ENCODE results near the gene FOXC1.

The FOXC1 gene

GRCh38 chr6:1591926-1592325, 17.8 kb upstream of the FOXC1 start:
- Histone ChIP-seq H3K27ac (no peak overlapping the region), H3K4me3 (IDR thresholded peaks at IDR 0.05; ENCODE audit: insufficient read depth, low read depth, low read length) (no peak overlapping the region), H3K4me2 (no peak overlapping the region), H4K20me1 (ENCODE audit: insufficient read depth) (no peaks in the 10 kb centered on the region), H3K4me1 (ENCODE audit: low read depth, poor library complexity, severe bottlenecking) (no peaks in the 10 kb centered on the region), H2AFZ (ENCODE audit: low read depth) (no peak overlapping the region), H3K79me2 (ENCODE audit: insufficient read depth, low read depth) (no peaks in the 10 kb centered on the region), H3K27me3 (ENCODE audit: insufficient read depth, low read depth) (no peaks in the 10 kb centered on the region), H3K36me3 (ENCODE audit: insufficient read depth) (no peaks in the 10 kb centered on the region), H3K9ac (no peak overlapping the region)
- TF ChIP-seq CTCF (conservative IDR thresholded peaks at IDR 0.05; ENCODE audit: low read depth, low read length), result no peak

DNA sequence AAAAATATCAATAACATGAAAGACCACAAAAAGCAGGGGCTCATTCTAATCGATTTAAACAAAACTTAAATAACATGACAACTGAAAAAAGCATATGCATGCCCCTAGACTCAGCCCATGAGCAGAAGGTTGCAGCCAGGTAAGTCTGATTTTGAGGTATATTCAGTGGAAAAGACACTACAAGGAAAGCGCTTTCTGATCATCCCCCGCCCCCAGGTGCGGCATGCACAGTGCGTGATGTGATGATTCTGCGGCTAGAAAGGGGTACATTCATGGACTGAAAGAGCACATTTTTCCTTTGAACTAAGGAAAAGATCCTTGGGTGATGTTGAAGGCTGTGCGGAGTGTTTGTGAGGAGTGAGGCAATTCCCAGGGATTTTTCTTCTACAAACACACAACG, 16.9 kb upstream of the FOXC1 start:
- Histone ChIP-seq H3K27me3 (ENCODE audit: insufficient read depth, low read depth) (no peaks in the 10 kb centered on the region), H3K4me2 (no peak overlapping the region), H4K20me1 (ENCODE audit: insufficient read depth) (no peaks in the 10 kb centered on the region), H3K27ac (no peak overlapping the region), H2AFZ (ENCODE audit: low read depth) (no peak overlapping the region), H3K79me2 (ENCODE audit: insufficient read depth, low read depth) (no peaks in the 10 kb centered on the region), H3K4me1 (ENCODE audit: low read depth, poor library complexity, severe bottlenecking) (no peaks in the 10 kb centered on the region), H3K36me3 (ENCODE audit: insufficient read depth) (no peaks in the 10 kb centered on the region), H3K9ac (no peak overlapping the region), H3K4me3 (IDR thresholded peaks at IDR 0.05; ENCODE audit: insufficient read depth, low read depth, low read length) (no peak overlapping the region)
- no peak for TF ChIP-seq CTCF (conservative IDR thresholded peaks at IDR 0.05; ENCODE audit: low read depth, low read length)

GRCh38 chr6:1593286-1593957, 16.3 kb upstream of the FOXC1 start:
- no peaks in the 10 kb centered on the region for H3K79me2 ChIP-seq (ENCODE audit: insufficient read depth, low read depth)
- H3K4me2 ChIP-seq, result no peak overlapping the region
- no peaks in the 10 kb centered on the region for H3K36me3 ChIP-seq (ENCODE audit: insufficient read depth)
- H3K4me3 ChIP-seq (IDR thresholded peaks at IDR 0.05; ENCODE audit: insufficient read depth, low read depth, low read length), result no peak overlapping the region
- H2AFZ ChIP-seq (ENCODE audit: low read depth), result no peak overlapping the region
- no peak overlapping the region for H3K9ac ChIP-seq
- no peaks in the 10 kb centered on the region for H3K4me1 ChIP-seq (ENCODE audit: low read depth, poor library complexity, severe bottlenecking)
- H4K20me1 ChIP-seq (ENCODE audit: insufficient read depth), result no peaks in the 10 kb centered on the region
- no peaks in the 10 kb centered on the region for H3K27me3 ChIP-seq (ENCODE audit: insufficient read depth, low read depth)
- TF ChIP-seq CTCF (conservative IDR thresholded peaks at IDR 0.05; ENCODE audit: low read depth, low read length), result no peak
- no peak overlapping the region for H3K27ac ChIP-seq

GRCh38 chr6:1593958-1594314, 15.8 kb upstream of the FOXC1 start:
- Histone ChIP-seq H3K4me2 (no peak overlapping the region), H3K27me3 (ENCODE audit: insufficient read depth, low read depth) (no peaks in the 10 kb centered on the region), H3K27ac (no peak overlapping the region), H2AFZ (ENCODE audit: low read depth) (no peak overlapping the region), H3K79me2 (ENCODE audit: insufficient read depth, low read depth) (no peaks in the 10 kb centered on the region), H3K9ac (no peak overlapping the region), H3K4me1 (ENCODE audit: low read depth, poor library complexity, severe bottlenecking) (no peaks in the 10 kb centered on the region), H3K4me3 (IDR thresholded peaks at IDR 0.05; ENCODE audit: insufficient read depth, low read depth, low read length) (no peak overlapping the region), H4K20me1 (ENCODE audit: insufficient read depth) (no peaks in the 10 kb centered on the region), H3K36me3 (ENCODE audit: insufficient read depth) (no peaks in the 10 kb centered on the region)
- TF ChIP-seq CTCF (conservative IDR thresholded peaks at IDR 0.05; ENCODE audit: low read depth, low read length), result no peak

All from KMS-11 (cell line).